Measurements from ENCODE around the gene FN3KRP.

Gene FN3KRP

GRCh38 chr17:82678265-82678891 is 38.1 kb upstream of the FN3KRP start:
- no peak overlapping the region for H3K4me3 ChIP-seq (ENCODE audit: low read depth, low read length)
- no peak overlapping the region for H3K27ac ChIP-seq (ENCODE audit: low read depth, low read length)
- no peak overlapping the region for H2AFZ ChIP-seq (ENCODE audit: low read length, unreplicated experiment)
- no peaks in the 10 kb centered on the region for H3K4me1 ChIP-seq (ENCODE audit: control insufficient read depth, insufficient read depth, low read length, unreplicated experiment)
- H3K27me3 ChIP-seq (ENCODE audit: insufficient read depth, low read length) = no peaks in the 10 kb centered on the region
- no peaks in the 10 kb centered on the region for H3K79me2 ChIP-seq (ENCODE audit: control insufficient read depth, insufficient read depth, low read length, unreplicated experiment)
- no peaks in the 10 kb centered on the region for H3K36me3 ChIP-seq (ENCODE audit: insufficient read depth, low read length)

- Histone ChIP-seq H3K27me3 (ENCODE audit: insufficient read depth, low read length) (no peaks in the 10 kb centered on the region), H3K36me3 (ENCODE audit: insufficient read depth, low read length) (no peaks in the 10 kb centered on the region), H3K4me1 (ENCODE audit: control insufficient read depth, insufficient read depth, low read length, unreplicated experiment) (no peaks in the 10 kb centered on the region), H2AFZ (ENCODE audit: low read length, unreplicated experiment) (no peak overlapping the region), H3K79me2 (ENCODE audit: control insufficient read depth, insufficient read depth, low read length, unreplicated experiment) (no peaks in the 10 kb centered on the region), H3K4me3 (ENCODE audit: low read depth, low read length) (no peak overlapping the region), H3K27ac (ENCODE audit: low read depth, low read length) (no peak overlapping the region)
These were observed 36.7 kb upstream of the FN3KRP start for GRCh38 chr17:82679586-82680465.

GRCh38 chr17:82681547-82681946 is 35.0 kb upstream of the FN3KRP start:
- no peaks in the 10 kb centered on the region for H3K79me2 ChIP-seq (ENCODE audit: control insufficient read depth, insufficient read depth, low read length, unreplicated experiment)
- H3K4me1 ChIP-seq (ENCODE audit: control insufficient read depth, insufficient read depth, low read length, unreplicated experiment) = no peaks in the 10 kb centered on the region
- no peaks in the 10 kb centered on the region for H3K36me3 ChIP-seq (ENCODE audit: insufficient read depth, low read length)
- H3K27ac ChIP-seq (ENCODE audit: low read depth, low read length) = no peak overlapping the region
- H3K4me3 ChIP-seq (ENCODE audit: low read depth, low read length) = no peak overlapping the region
- H2AFZ ChIP-seq (ENCODE audit: low read length, unreplicated experiment) = no peak overlapping the region
- H3K27me3 ChIP-seq (ENCODE audit: insufficient read depth, low read length) = no peaks in the 10 kb centered on the region

- Histone ChIP-seq H3K4me3 (ENCODE audit: low read depth, low read length) (no peak overlapping the region), H3K79me2 (ENCODE audit: control insufficient read depth, insufficient read depth, low read length, unreplicated experiment) (no peaks in the 10 kb centered on the region), H2AFZ (ENCODE audit: low read length, unreplicated experiment) (no peak overlapping the region), H3K27ac (ENCODE audit: low read depth, low read length) (no peak overlapping the region), H3K36me3 (ENCODE audit: insufficient read depth, low read length) (no peaks in the 10 kb centered on the region), H3K4me1 (ENCODE audit: control insufficient read depth, insufficient read depth, low read length, unreplicated experiment) (no peaks in the 10 kb centered on the region), H3K27me3 (ENCODE audit: insufficient read depth, low read length) (no peaks in the 10 kb centered on the region)
These were observed 33.0 kb upstream of the FN3KRP start for GRCh38 chr17:82683534-82683933.

GRCh38 chr17:82684228-82684841 is 32.2 kb upstream of the FN3KRP start:
- H3K4me1 ChIP-seq (ENCODE audit: control insufficient read depth, insufficient read depth, low read length, unreplicated experiment) = no peaks in the 10 kb centered on the region
- no peak overlapping the region for H3K4me3 ChIP-seq (ENCODE audit: low read depth, low read length)
- H3K27ac ChIP-seq (ENCODE audit: low read depth, low read length) = no peak overlapping the region
- no peaks in the 10 kb centered on the region for H3K27me3 ChIP-seq (ENCODE audit: insufficient read depth, low read length)
- H2AFZ ChIP-seq (ENCODE audit: low read length, unreplicated experiment) = no peak overlapping the region
- H3K36me3 ChIP-seq (ENCODE audit: insufficient read depth, low read length) = no peaks in the 10 kb centered on the region
- no peaks in the 10 kb centered on the region for H3K79me2 ChIP-seq (ENCODE audit: control insufficient read depth, insufficient read depth, low read length, unreplicated experiment)

- no peak overlapping the region for H2AFZ ChIP-seq (ENCODE audit: low read length, unreplicated experiment)
- H3K79me2 ChIP-seq (ENCODE audit: control insufficient read depth, insufficient read depth, low read length, unreplicated experiment) = no peaks in the 10 kb centered on the region
- no peaks in the 10 kb centered on the region for H3K27me3 ChIP-seq (ENCODE audit: insufficient read depth, low read length)
- H3K36me3 ChIP-seq (ENCODE audit: insufficient read depth, low read length) = no peaks in the 10 kb centered on the region
- H3K4me1 ChIP-seq (ENCODE audit: control insufficient read depth, insufficient read depth, low read length, unreplicated experiment) = no peaks in the 10 kb centered on the region
- no peak overlapping the region for H3K27ac ChIP-seq (ENCODE audit: low read depth, low read length)
- no peak overlapping the region for H3K4me3 ChIP-seq (ENCODE audit: low read depth, low read length)
These were observed 31.2 kb upstream of the FN3KRP start for GRCh38 chr17:82685291-82685690.

GRCh38 chr17:82686366-82687324 is 29.9 kb upstream of the FN3KRP start:
- no peak overlapping the region for H3K27ac ChIP-seq (ENCODE audit: low read depth, low read length)
- no peaks in the 10 kb centered on the region for H3K27me3 ChIP-seq (ENCODE audit: insufficient read depth, low read length)
- no peak overlapping the region for H2AFZ ChIP-seq (ENCODE audit: low read length, unreplicated experiment)
- no peaks in the 10 kb centered on the region for H3K36me3 ChIP-seq (ENCODE audit: insufficient read depth, low read length)
- no peaks in the 10 kb centered on the region for H3K79me2 ChIP-seq (ENCODE audit: control insufficient read depth, insufficient read depth, low read length, unreplicated experiment)
- no peak overlapping the region for H3K4me3 ChIP-seq (ENCODE audit: low read depth, low read length)
- no peaks in the 10 kb centered on the region for H3K4me1 ChIP-seq (ENCODE audit: control insufficient read depth, insufficient read depth, low read length, unreplicated experiment)

- Histone ChIP-seq H3K27me3 (ENCODE audit: insufficient read depth, low read length) (no peaks in the 10 kb centered on the region), H3K4me1 (ENCODE audit: control insufficient read depth, insufficient read depth, low read length, unreplicated experiment) (no peaks in the 10 kb centered on the region), H2AFZ (ENCODE audit: low read length, unreplicated experiment) (no peak overlapping the region), H3K79me2 (ENCODE audit: control insufficient read depth, insufficient read depth, low read length, unreplicated experiment) (no peaks in the 10 kb centered on the region), H3K4me3 (ENCODE audit: low read depth, low read length) (no peak overlapping the region), H3K27ac (ENCODE audit: low read depth, low read length) (no peak overlapping the region), H3K36me3 (ENCODE audit: insufficient read depth, low read length) (no peaks in the 10 kb centered on the region)
These were observed 29.1 kb upstream of the FN3KRP start for GRCh38 chr17:82687375-82687861.

GRCh38 chr17:82687871-82688270 is 28.6 kb upstream of the FN3KRP start:
- no peaks in the 10 kb centered on the region for H3K36me3 ChIP-seq (ENCODE audit: insufficient read depth, low read length)
- H2AFZ ChIP-seq (ENCODE audit: low read length, unreplicated experiment) = no peak overlapping the region
- H3K27ac ChIP-seq (ENCODE audit: low read depth, low read length) = no peak overlapping the region
- no peak overlapping the region for H3K4me3 ChIP-seq (ENCODE audit: low read depth, low read length)
- no peaks in the 10 kb centered on the region for H3K79me2 ChIP-seq (ENCODE audit: control insufficient read depth, insufficient read depth, low read length, unreplicated experiment)
- H3K4me1 ChIP-seq (ENCODE audit: control insufficient read depth, insufficient read depth, low read length, unreplicated experiment) = no peaks in the 10 kb centered on the region
- no peaks in the 10 kb centered on the region for H3K27me3 ChIP-seq (ENCODE audit: insufficient read depth, low read length)

GRCh38 chr17:82689077-82689476 is 27.4 kb upstream of the FN3KRP start:
- Histone ChIP-seq H3K36me3 (ENCODE audit: insufficient read depth, low read length) (no peaks in the 10 kb centered on the region), H3K4me1 (ENCODE audit: control insufficient read depth, insufficient read depth, low read length, unreplicated experiment) (no peaks in the 10 kb centered on the region), H3K27ac (ENCODE audit: low read depth, low read length) (no peak overlapping the region), H2AFZ (ENCODE audit: low read length, unreplicated experiment) (no peak overlapping the region), H3K27me3 (ENCODE audit: insufficient read depth, low read length) (no peaks in the 10 kb centered on the region), H3K4me3 (ENCODE audit: low read depth, low read length) (no peak overlapping the region), H3K79me2 (ENCODE audit: control insufficient read depth, insufficient read depth, low read length, unreplicated experiment) (no peaks in the 10 kb centered on the region)
